HG03097 (cell line): ENCODE results near the gene ZNF564.
"Not testable (repeated sequence)": the region's sequence is repeated elsewhere in the genome, so short reads cannot be mapped to it uniquely, and the experiment has no call there.

Experiments used
- ATAC-seq: cut with Tn5 transposase; IDR thresholded peaks from one replicate; pipeline ENCODE4 v1.9.1; 2021; ENCODE audit not compliant: unreplicated experiment, low FRiP score

ZNF564 gene

DNA sequence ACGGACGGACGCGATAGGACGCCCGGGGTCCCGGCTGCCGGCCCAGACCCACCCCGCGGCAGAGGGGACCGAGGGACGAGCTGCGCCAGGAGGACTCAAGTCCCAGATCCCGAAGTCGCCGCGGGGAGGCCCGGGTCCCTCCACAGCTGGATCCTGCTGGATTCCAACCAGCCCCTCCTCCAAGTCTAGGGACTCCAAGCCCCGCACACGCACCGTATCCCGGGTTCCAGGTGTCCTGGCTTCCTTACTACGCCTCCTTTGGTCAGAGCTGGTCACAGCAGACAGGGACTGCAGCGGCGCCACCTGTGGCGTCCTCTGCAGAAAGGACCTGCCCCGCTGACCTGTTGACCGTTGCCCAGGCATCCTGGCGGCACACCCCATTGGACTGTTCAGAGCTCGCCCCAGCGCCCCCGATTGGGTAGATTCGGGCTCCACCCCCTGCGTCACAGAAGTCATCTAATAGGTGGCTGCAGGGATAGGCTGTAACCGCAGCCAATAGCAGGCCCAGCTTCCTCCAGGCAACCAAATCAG lies 37.7 kb downstream of the ZNF564 start:
- ATAC-seq: no peak

GRCh38 chr19:12497032-12497431 lies 54.2 kb downstream of the ZNF564 start:
- ATAC-seq: no peak

DNA sequence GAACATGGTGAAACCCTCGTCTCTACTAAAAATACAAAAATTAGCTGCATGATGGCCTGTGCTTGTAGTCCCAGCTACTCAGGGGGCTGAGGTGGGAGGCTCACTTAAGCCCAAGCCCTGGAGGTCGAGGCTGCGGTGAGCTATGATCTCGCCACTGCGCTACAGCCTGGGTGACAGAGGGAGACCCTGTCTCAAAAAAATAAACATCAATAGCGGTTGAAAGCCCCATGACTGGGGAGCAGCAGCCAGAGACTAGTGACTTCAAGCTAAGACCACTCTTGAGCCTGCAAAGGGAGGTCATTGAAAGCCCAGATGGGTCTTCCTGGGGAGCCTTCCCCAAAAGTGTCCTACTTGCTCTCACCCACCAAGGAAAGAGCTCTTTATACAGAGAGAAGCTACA lies 54.8 kb downstream of the ZNF564 start:
- ATAC-seq: no peak

DNA sequence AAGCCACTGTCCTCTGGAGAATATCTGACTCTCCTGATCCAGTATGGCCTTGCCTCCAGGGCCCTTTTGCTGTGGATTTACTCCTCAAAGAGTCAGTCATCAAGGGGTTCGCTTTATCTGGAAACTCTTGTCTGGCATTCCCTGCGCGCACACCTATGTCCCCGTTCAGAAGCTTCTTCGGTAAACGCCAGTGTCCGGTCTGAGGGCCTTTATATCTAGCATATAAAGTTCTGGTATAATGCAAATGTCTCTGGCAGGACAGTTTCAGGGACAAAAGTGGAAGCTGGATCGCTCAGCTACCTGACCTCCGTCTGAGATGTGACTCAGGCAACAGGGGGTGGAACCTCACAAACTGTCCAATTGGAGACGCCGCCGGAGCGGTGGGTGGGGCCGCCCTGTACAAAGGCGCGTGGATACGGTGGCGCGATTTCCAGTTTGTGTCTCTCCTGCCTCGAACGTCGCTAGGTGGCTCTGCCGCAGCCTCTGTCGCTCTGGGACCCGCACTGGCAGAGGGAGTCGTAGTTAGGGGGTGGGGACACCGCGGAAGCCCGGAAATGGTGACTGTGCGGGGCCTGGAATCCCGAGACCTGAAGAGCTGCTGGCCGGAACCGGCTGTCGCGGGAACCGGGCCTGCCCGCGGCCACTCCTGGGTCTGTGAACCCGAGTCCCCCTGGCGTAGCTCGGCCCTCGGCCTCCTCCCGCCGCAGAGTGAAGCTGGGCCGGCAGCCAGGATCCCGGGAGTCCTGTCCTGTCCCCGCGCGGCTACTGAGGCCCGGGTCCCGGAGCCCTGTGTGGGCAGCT lies 56.1 kb downstream of the ZNF564 start:
- peak; percentile 99 for ATAC-seq

- no peak for ATAC-seq
These were observed 56.9 kb downstream of the ZNF564 start for GRCh38 chr19:12494260-12494860.

DNA sequence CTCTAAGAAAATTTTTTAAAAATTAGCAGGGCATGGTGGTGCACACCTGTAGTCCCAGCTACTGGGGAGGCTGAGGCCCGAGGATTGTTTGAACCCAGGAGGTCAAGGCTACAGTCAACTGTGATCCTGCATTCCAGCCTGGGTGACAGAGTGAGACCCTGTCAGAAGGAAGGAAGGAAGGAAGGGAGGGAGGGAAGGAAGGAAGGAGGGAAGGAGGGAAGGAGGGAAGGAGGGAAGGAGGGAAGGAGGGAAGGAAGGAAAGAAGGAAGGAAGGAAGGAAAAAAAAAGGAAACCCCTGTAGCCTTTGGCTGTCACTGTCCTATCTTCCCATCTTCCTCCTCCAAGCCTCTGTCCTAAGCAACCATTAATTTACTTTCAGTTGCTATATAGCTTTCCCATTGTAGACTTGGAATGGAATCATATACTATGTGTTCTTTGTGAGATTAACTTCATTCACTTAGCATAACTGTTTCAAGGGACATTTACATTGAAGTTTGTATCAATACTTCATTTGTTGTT lies 65.0 kb downstream of the ZNF564 start:
- not testable (repeated sequence) for ATAC-seq

GRCh38 chr19:12485571-12485970 lies 65.7 kb downstream of the ZNF564 start:
- no peak for ATAC-seq

- ATAC-seq: no peak
These were observed 66.2 kb downstream of the ZNF564 start for GRCh38 chr19:12485052-12485416.

DNA sequence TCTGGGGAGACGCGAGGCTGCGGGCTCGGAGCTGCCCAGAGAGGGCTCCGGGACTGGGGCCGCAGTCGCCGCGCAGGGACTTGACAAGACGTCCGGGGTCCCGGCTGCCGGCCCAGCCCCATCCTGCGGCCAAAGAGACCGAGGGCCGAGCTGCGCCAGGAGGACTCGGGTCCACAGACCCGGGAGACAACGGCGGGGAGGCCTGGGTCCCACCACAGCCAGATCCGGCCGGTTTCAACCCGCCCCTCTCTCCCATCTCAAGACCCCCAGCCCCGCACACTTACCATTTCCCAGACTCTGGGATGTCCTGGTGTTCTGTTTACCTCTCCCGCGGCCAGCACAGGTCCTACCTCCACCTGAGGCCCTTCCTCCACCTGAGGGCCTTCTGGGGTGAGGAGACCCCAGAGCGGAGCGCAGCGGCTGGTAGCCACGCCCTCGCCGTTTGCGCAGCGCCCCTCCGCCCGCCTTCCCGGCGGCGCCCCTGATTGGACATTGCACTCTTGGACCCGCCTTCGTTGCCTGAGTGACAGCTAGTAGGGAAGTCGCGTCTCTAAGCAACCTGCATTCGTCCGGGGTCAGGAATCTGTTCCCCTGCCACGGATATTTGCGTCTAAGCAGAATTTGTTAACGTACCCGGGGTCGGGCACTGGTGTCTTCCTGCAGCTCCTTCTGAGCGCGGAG lies 66.8 kb downstream of the ZNF564 start, which contains the start of gene ZNF709:
TSS of gene ZNF709 (minus strand) at position 446 of the 681 bp plus-strand sequence. CDS start at position 287, 159 bp downstream.
- ATAC-seq: peak; percentile 84

- ATAC-seq: peak; percentile 40
These were observed 67.3 kb downstream of the ZNF564 start for GRCh38 chr19:12484011-12484370.

DNA sequence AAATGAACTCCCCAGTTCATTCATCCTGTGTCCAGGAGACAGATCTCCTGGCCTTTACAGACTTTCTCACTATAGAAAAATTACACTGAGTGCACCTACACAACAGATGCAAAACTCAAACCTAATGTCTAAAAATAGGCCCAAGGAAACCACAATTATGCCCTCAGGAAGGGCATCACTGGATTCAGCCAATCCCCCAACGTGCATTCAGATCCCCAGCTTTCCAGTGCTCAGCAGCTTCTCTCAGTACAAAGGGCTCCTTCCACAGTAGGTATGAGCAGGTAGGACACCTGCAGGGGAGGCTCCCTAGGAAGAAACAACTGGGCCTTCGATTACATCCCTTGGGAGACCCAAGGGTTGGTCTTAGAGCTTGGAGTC lies 68.8 kb downstream of the ZNF564 start:
- ATAC-seq: no peak

DNA sequence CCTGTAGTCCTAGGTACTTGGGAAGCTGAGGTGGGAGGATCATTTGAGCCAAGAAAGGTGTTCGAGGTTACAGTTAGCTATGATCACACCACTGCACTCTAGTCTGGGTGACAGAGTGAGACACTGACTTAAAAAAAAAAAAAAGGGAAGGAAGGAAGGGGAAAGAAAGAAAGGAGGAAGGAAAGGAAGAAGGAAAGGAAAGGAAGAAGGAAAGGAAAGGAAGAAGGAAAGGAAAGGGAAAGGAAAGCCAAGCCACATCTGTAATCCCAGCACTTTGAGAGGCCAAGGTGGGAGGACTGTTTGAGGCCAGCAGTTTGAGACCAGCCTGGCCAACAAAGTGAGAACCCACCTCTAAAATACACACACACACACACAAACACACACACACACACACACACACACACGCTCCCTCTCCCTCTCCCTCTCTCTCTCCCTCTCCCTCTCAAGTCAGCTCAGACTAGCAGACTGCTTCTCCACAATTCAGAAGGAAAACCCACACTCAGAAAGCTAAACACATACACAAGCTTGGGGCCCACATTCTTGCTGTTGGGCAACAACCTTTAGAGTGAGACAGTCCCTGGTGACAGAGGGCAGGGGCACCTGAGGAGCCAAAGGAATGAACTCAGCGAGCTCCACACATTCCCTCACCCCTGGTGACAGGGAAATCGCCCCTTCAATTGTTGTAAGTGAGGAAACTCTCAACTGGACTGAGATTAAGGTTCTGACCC lies 69.3 kb downstream of the ZNF564 start:
- ATAC-seq: no peak

GRCh38 chr19:12478234-12478941 lies 72.9 kb downstream of the ZNF564 start:
- ATAC-seq: no peak
